Testis (tissue), 3 donors: Measurements from ENCODE around the gene HOXC4. TPM values are rescaled to one million over a fixed set of nuclear protein-coding genes. Genes with fewer than 3 reads are reported as not detected.

Source experiments
- DNase-seq: peaks from one replicate; pipeline ENCODE4 v3.0.0-alpha.2; 2019
- H3K27ac ChIP-seq, 2 donors: fragments of 200-600 bp; sonication (generic); one replicate each; pipeline ENCODE4 v1.5.1; 2019
- H3K27me3 ChIP-seq: fragments of 200-600 bp; sonication (generic); one replicate; pipeline ENCODE4 v1.5.1; 2019
- H3K36me3 ChIP-seq: fragments of 200-600 bp; sonication (generic); one replicate; pipeline ENCODE4 v1.5.1; 2017; ENCODE audit warnings: low read depth; ENCODE audit errors: missing control alignments
- H3K4me1 ChIP-seq: fragments of 200-600 bp; sonication (generic); one replicate; pipeline ENCODE4 v1.5.1; 2019
- H3K4me3 ChIP-seq, 2 donors: fragments of 200-600 bp; sonication (generic); one replicate each; pipeline ENCODE4 v1.5.1; 2017 to 2019
- H3K9me3 ChIP-seq: fragments of 200-600 bp; sonication (generic); one replicate; pipeline ENCODE4 v1.5.1; 2017
- POLR2A ChIP-seq: fragments of 450-650 bp; IDR thresholded peaks from one replicate; pipeline ENCODE4 v1.6.1; 2017; ENCODE audit warnings: antibody characterized with exemption, mild to moderate bottlenecking, moderate library complexity
- WGBS, 2 donors: methylation state at CpG; one replicate each; pipeline ENCODE4 v1.1.5; 2018; 5-methylcytosine and 5-hydroxymethylcytosine counted together
- intact Hi-C: fragments of 100-400 bp; cut with DNase I; formaldehyde crosslinking; loops from one replicate; pipeline ENCODE4 v1.15.1; 2023; ENCODE audit warnings: low total_unique reads
- polyA plus RNA-seq: library from polyadenylated mRNA; stranded (reverse); fragments of 350-450 nt; fragmentation: Illumina TruSeq; extraction: RNeasy Lipid Tissue Mini Kit (QIAGEN cat#74804); gene quantifications from one replicate; pipeline ENCODE4 v1.2.3, GENCODE V29; 2014; ENCODE audit warnings: low read depth, low replicate concordance; ENCODE audit not compliant: insufficient read depth
- total RNA-seq, 2 donors: library from RNA; depleted of rRNA; stranded (reverse); fragments of >200 nt; gene quantifications; one replicate each; pipeline ENCODE4 v1.2.3, GENCODE V29; 2016
- TF ChIP-seq, protein P1 (sequence below), 3 experiments: fragments of 450-650 bp in 2 of 3; fragments of 200-600 bp in 1 of 3; sonication (generic) in 1 of 3; IDR thresholded peaks; one replicate each; pipeline ENCODE4 v1.5.1; 2016 to 2019; ENCODE audit warnings: antibody characterized with exemption in 3 of 3, mild to moderate bottlenecking in 2 of 3, moderate library complexity in 1 of 3

HOXC4 gene
- total and polyA plus RNA-seq, 3 donors from 2014 or later, result 3.0 to 4.3 (median 3.1) TPM

DNA sequence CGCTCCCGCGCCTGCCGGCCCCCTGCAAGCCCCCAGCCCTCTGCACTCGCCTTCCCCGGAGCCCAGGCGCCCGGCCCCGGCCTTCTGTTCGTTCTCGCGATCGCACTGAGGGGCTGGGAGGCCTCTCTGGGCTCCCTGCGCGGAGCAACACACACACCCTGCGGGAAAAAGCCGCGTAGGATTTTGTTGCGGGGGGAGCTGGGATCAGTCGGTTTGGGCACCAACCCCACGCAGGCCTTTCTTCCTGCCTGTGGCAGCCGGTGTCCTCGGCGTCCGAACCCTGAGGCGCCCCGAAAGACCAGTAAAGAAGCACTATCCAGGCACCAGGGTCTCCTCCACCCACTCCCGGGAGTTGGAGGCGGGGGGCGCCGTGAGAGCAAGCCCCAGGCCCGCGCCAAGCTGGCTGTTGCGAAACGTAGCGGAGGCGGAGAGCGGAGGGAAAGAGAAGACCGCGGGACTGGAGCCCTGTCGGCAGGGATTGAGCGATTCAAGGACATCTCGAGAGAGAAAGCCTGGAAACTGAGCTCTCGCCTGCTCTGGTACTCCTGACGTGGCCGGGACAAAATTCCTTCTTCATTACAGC is 22.7 kb upstream of the HOXC4 start:
- TF ChIP-seq POLR2A, result no peak
- TF ChIP-seq, protein P1, sequence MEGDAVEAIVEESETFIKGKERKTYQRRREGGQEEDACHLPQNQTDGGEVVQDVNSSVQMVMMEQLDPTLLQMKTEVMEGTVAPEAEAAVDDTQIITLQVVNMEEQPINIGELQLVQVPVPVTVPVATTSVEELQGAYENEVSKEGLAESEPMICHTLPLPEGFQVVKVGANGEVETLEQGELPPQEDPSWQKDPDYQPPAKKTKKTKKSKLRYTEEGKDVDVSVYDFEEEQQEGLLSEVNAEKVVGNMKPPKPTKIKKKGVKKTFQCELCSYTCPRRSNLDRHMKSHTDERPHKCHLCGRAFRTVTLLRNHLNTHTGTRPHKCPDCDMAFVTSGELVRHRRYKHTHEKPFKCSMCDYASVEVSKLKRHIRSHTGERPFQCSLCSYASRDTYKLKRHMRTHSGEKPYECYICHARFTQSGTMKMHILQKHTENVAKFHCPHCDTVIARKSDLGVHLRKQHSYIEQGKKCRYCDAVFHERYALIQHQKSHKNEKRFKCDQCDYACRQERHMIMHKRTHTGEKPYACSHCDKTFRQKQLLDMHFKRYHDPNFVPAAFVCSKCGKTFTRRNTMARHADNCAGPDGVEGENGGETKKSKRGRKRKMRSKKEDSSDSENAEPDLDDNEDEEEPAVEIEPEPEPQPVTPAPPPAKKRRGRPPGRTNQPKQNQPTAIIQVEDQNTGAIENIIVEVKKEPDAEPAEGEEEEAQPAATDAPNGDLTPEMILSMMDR (IDR thresholded peaks at IDR 0.05), result no peak
- Histone ChIP-seq H3K27ac (peak overlapping the region; percentile 80 to 89), H3K9me3 (no peaks in the 10 kb centered on the region), H3K4me1 (peaks cover 26% of the 10 kb centered on the region), H3K27me3 (no peaks in the 10 kb centered on the region), H3K4me3 (peak overlapping the region; percentile 39 to 51), H3K36me3 (no peaks in the 10 kb centered on the region)
- DNase-seq, result peak; percentile 51
- 13 to 29% methylated on average over 34 to 46 of the region's 46 CpGs for WGBS, 2 donors
- intact Hi-C loops, result loop anchor here (5.0 kb wide), 1 partner anchor 161 kb away; no protein-coding TSS in a partner anchor

DNA sequence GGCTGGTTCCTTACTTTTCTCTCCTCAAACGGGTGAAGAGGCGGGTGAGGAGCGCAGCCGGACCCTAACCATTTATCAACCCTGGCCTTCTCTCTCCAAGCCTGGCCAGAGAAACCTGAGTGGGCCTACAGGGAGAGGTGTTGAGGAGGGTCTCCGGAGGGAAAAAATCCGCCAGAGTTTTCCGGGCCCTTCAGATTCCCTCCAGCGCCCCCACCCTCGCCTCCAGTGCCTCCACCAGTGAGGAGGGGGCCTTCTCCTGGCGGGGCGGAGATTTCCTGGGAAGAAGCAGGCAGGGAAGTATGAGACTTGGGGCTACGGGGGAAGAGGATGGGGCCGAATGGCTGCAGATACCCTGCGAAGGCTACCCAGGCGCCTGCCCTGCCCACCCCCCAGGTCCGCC is 22.2 kb upstream of the HOXC4 start:
- DNase-seq, result no peak
- TF ChIP-seq, protein P1 (IDR thresholded peaks at IDR 0.05), result no peak
- TF ChIP-seq POLR2A, result no peak
- peak overlapping the region in 1 of 2 donors; percentile 51 for H3K4me3 ChIP-seq
- peaks cover 26% of the 10 kb centered on the region for H3K4me1 ChIP-seq
- no peaks in the 10 kb centered on the region for H3K36me3 ChIP-seq
- no peaks in the 10 kb centered on the region for H3K27me3 ChIP-seq
- intact Hi-C loops, result loop anchor here (5.0 kb wide), 1 partner anchor 161 kb away; no protein-coding TSS in a partner anchor
- no peaks in the 10 kb centered on the region for H3K9me3 ChIP-seq
- peak overlapping the region; percentile 80 to 89 for H3K27ac ChIP-seq
- WGBS, 2 donors, result 42 to 61% methylated on average over 11 to 16 of the region's 16 CpGs

DNA sequence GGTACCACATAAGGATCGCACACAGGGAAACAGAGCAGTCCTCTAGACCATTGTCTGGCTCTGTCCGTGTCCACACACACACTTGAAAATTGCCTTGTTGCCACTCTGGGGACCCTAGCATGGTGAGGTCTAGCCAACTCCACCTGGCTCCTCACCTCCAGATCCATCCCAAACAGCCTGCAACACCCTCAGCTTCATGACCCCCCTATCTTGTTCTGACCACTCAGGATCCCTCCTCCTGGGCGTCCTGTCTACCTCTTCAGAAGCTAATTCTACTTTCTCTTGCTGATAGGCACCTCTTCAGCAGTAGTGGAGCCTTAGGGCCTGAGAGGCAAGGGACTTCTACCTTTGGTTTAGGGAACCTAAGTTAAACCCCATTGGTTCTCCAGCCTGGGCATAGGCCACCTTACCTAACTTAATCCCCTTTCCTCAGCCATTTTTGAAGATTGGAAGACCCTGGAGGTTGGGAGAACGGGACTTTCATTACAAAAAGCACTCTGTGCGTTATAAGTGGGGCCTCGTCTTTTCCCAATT is 21.5 kb upstream of the HOXC4 start:
- intact Hi-C loops, result loop anchor here (5.0 kb wide), 1 partner anchor 160 kb away; no protein-coding TSS in a partner anchor
- Histone ChIP-seq H3K4me1 (peaks cover 25% of the 10 kb centered on the region), H3K27ac (peak overlapping the region in 1 of 2 donors; percentile 89), H3K9me3 (no peaks in the 10 kb centered on the region), H3K36me3 (no peaks in the 10 kb centered on the region), H3K27me3 (no peaks in the 10 kb centered on the region), H3K4me3 (no peak overlapping the region)
- 38 to 47% methylated on average over 6 of the region's 6 CpGs for WGBS, 2 donors
- TF ChIP-seq, protein P1 (IDR thresholded peaks at IDR 0.05), result no peak
- TF ChIP-seq POLR2A, result no peak
- no peak for DNase-seq

DNA sequence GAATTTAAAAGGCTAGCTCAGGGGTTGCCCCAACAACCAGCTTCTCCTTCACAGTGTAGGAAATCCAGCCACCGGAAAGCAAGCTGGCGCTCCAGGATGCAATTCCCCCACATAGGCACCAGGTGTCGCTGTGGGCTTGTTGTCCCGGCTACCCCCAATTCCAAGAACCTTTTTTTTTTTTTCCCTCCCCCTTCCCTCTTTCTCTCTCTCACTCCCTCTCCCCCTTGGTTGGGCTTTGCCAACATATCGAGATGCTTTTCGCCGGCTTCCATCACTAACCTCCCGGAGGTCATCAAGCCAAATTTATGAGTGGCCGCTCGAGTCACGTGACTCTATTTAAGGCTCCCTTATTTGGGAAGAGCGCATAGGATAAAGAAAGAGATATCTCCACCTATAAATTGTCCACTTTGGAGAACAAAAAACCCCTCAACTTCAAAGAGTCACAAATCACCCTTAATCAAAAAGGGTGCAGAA is 21.0 kb upstream of the HOXC4 start, which contains the start of gene HOXC5:
Gene HOXC5 (plus strand): TSS at position 424 of the 474 bp plus-strand sequence. CDS start 73 bp downstream, outside the sequence.
- peak within 1 kb of the TSS; percentile 29 to 52 for H3K4me3 ChIP-seq
- H3K27ac ChIP-seq, result peak within 1 kb of the TSS in 1 of 2 donors; percentile 89
- H3K9me3 ChIP-seq, result no peaks in the 10 kb centered on the region
- intact Hi-C loops, result loop anchor here (5.0 kb wide), 1 partner anchor 160 kb away; no protein-coding TSS in a partner anchor
- peaks cover 20% of the 10 kb centered on the region for H3K4me1 ChIP-seq
- no peaks in the 10 kb centered on the region for H3K27me3 ChIP-seq
- no peak for TF ChIP-seq POLR2A
- TF ChIP-seq, protein P1 (IDR thresholded peaks at IDR 0.05), result peak; percentile 90 to 99 (median 96)
- WGBS, 2 donors, result 1 to 4% methylated on average over 12 of the region's 12 CpGs
- peak; percentile 86 for DNase-seq
- H3K36me3 ChIP-seq, result no peaks in the 10 kb centered on the region
